HG02973 (cell line): ENCODE measurements around the gene H2AZ2.
"Not testable (repeated sequence)": the region's sequence is repeated elsewhere in the genome, so short reads cannot be mapped to it uniquely, and the experiment has no call there.

Source experiments
- ATAC-seq: cut with Tn5 transposase; IDR thresholded peaks from one replicate; pipeline ENCODE4 v1.9.1; 2021; ENCODE audit warnings: moderate library complexity; ENCODE audit not compliant: unreplicated experiment

The H2AZ2 gene

GRCh38 chr7:44823255-44823781, 24.6 kb downstream of the H2AZ2 start:
- no peak for ATAC-seq

- no peak for ATAC-seq
Measured at GRCh38 chr7:44819292-44819691, 28.6 kb downstream of the H2AZ2 start.

GRCh38 chr7:44814919-44815318, 33.0 kb downstream of the H2AZ2 start:
- ATAC-seq = no peak

- no peak for ATAC-seq
Measured at GRCh38 chr7:44811571-44811970, 36.3 kb downstream of the H2AZ2 start.

GRCh38 chr7:44811093-44811492, 36.8 kb downstream of the H2AZ2 start:
- no peak for ATAC-seq

- no peak for ATAC-seq
Measured at GRCh38 chr7:44808914-44809393, 38.9 kb downstream of the H2AZ2 start.

- no peak for ATAC-seq
Measured at GRCh38 chr7:44805950-44806349, 41.9 kb downstream of the H2AZ2 start.

- ATAC-seq = not testable (repeated sequence)
Measured at GRCh38 chr7:44803828-44804519, 43.9 kb downstream of the H2AZ2 start.

- ATAC-seq = no peak
Measured at GRCh38 chr7:44802418-44803025, 45.4 kb downstream of the H2AZ2 start.

- ATAC-seq = no peak
Measured at GRCh38 chr7:44801890-44802289, 46.0 kb downstream of the H2AZ2 start.

- no peak for ATAC-seq
Measured at GRCh38 chr7:44799939-44800338, 47.9 kb downstream of the H2AZ2 start.

GRCh38 chr7:44798649-44799305, 49.1 kb downstream of the H2AZ2 start:
- ATAC-seq = no peak

GRCh38 chr7:44797329-44798258, 50.3 kb downstream of the H2AZ2 start:
- peak; percentile 39 for ATAC-seq

GRCh38 chr7:44796504-44797328, 51.2 kb downstream of the H2AZ2 start, which contains the start of gene PPIA:
TSS of gene PPIA (plus strand) at chr7:44796681. CDS start at chr7:44796725, 44 bp downstream.
- ATAC-seq = peak; percentile 83

- ATAC-seq = peak; percentile 19
Measured at GRCh38 chr7:44796034-44796503, 51.8 kb downstream of the H2AZ2 start.

GRCh38 chr7:44794331-44794730, 53.6 kb downstream of the H2AZ2 start:
- no peak for ATAC-seq

- no peak for ATAC-seq
Measured at GRCh38 chr7:44793919-44794318, 54.0 kb downstream of the H2AZ2 start.

GRCh38 chr7:44791278-44792219, 56.3 kb downstream of the H2AZ2 start:
- no peak for ATAC-seq
